Psoas muscle (tissue), 8 donors: ENCODE data around the gene TSC22D2. TPM values are rescaled to one million over a fixed set of nuclear protein-coding genes. Genes with fewer than 3 reads are reported as not detected.

ENCODE experiments used
- ATAC-seq, 4 donors: fragments of 200-7000 bp; cut with Tn5 transposase; one replicate each; pipeline ENCODE4 v1.9.1; 2020; ENCODE audit warnings: moderate library complexity in 3 of 4, mild to moderate bottlenecking in 2 of 4
- DNase-seq, 2 donors: peaks; one replicate each; pipeline ENCODE4 v3.0.0-alpha.2; 2020
- H3K27ac ChIP-seq: fragments of 200-600 bp; one replicate; pipeline ENCODE4 v1.8.0; 2022
- H3K27me3 ChIP-seq, 3 donors: fragments of 200-600 bp in 1 of 3; one replicate each; pipeline versions ENCODE4 v1.6.1 to v1.8.0; 2013 to 2022; ENCODE audit warnings: low read length in 2 of 3, mild to moderate bottlenecking in 2 of 3, moderate library complexity in 1 of 3; ENCODE audit not compliant: insufficient read depth in 3 of 3
- H3K36me3 ChIP-seq, 2 donors: fragments of 200-600 bp in 1 of 2; one replicate each; pipeline versions ENCODE4 v1.6.1 to v1.8.0; 2013 to 2022; ENCODE audit warnings: low read depth in 1 of 2, mild to moderate bottlenecking in 1 of 2, moderate library complexity in 1 of 2; ENCODE audit not compliant: insufficient read depth in 1 of 2
- H3K4me1 ChIP-seq: fragments of 200-600 bp; one replicate; pipeline ENCODE4 v1.8.0; 2022
- H3K4me3 ChIP-seq: fragments of 200-600 bp; one replicate; pipeline ENCODE4 v1.8.0; 2022; ENCODE audit warnings: mild to moderate bottlenecking
- H3K9me3 ChIP-seq: fragments of 200-600 bp; one replicate; pipeline ENCODE4 v1.8.0; 2022
- CTCF ChIP-seq: fragments of 200-600 bp; IDR thresholded peaks from one replicate; pipeline ENCODE4 v1.8.0; 2022; ENCODE audit warnings: antibody characterized with exemption
- WGBS, 3 donors: extraction: QIAGEN DNeasy Blood & Tissue Kit; methylation state at CpG; one replicate each; pipeline versions ENCODE4 v1.1.6 to v1.1.7; 2013; 5-methylcytosine and 5-hydroxymethylcytosine counted together
- intact Hi-C, 2 donors: fragments of 100-400 bp; cut with DNase I; formaldehyde crosslinking; loops; one replicate each; pipeline versions ENCODE4 v1.11.0 to v1.14.2; 2022
- polyA plus RNA-seq, 3 donors: library from polyadenylated mRNA; stranded (reverse); fragments of 200-250 nt; gene quantifications; one replicate each; pipeline ENCODE4 v1.2.3, GENCODE V29; 2013
- total RNA-seq, 4 donors: library from RNA; stranded (reverse); fragmentation: NEBNext Ultra II Directional in 2 of 4; extraction: Animal tissue kit (Norgen Biotek cat#: 25700) in 2 of 4; gene quantifications; one replicate each; pipeline versions ENCODE4 v1.2.1 to v1.2.4, GENCODE V29; 2021 to 2023
- donor health status: healthy with polysubstance abuse.
- donor health status: DM: no; HTN: no; CAD: no; lungs with moderate emphysema.
- donor health status: Bipolar disorder and iron deficiency.
- donor health status: healthy.
- donor health status: DM: yes; HTN: yes; CAD: no.
- donor health status: DM: no; HTN: no; CAD: no.
- donor health status: DM: no; HTN: no; CAD: no.
- donor health status: DM: yes; HTN: yes; CAD: no.

The TSC22D2 gene
- total and polyA plus RNA-seq, 7 donors, result 10.4 to 63.6 (median 29.7) TPM

GRCh38 chr3:150461399-150461798, 53.3 kb downstream of the TSC22D2 start:
- Histone ChIP-seq H3K27me3 (no peaks in the 10 kb centered on the region), H3K9me3 (no peaks in the 10 kb centered on the region), H3K27ac (no peak overlapping the region), H3K4me3 (no peak overlapping the region), H3K4me1 (peaks cover 8% of the 10 kb centered on the region), H3K36me3 (peaks cover 8 to 25% of the 10 kb centered on the region in 2 donors)
- intact Hi-C loops, result no loop called here
- no peak for ATAC-seq
- 59 to 85% (median 59%) methylated on average over 4 of the region's 4 CpGs for WGBS, 3 donors
- no peak for DNase-seq
- TF ChIP-seq CTCF, result no peak

GRCh38 chr3:150462108-150462507, 54.0 kb downstream of the TSC22D2 start:
- no peak for DNase-seq
- TF ChIP-seq CTCF, result no peak
- Histone ChIP-seq H3K9me3 (no peaks in the 10 kb centered on the region), H3K36me3 (peaks cover 8 to 23% of the 10 kb centered on the region in 2 donors), H3K27ac (no peak overlapping the region), H3K27me3 (no peaks in the 10 kb centered on the region), H3K4me1 (peaks cover 8% of the 10 kb centered on the region), H3K4me3 (no peak overlapping the region)
- peak; percentile 36 to 69 (median 68) for ATAC-seq
- intact Hi-C loops, result no loop called here
- 36 to 67% (median 50%) methylated on average over 1 of the region's 1 CpG for WGBS, 3 donors

GRCh38 chr3:150464684-150465083, 56.6 kb downstream of the TSC22D2 start:
- TF ChIP-seq CTCF, result no peak
- 90 to 94% (median 94%) methylated on average over 2 of the region's 2 CpGs for WGBS, 3 donors
- no peak overlapping the region for H3K4me3 ChIP-seq
- no peaks in the 10 kb centered on the region for H3K36me3 ChIP-seq
- H3K4me1 ChIP-seq, result peaks cover 10% of the 10 kb centered on the region
- no peak overlapping the region for H3K27ac ChIP-seq
- H3K9me3 ChIP-seq, result no peaks in the 10 kb centered on the region
- intact Hi-C loops, result loop anchor here in 1 of 2 donors (5.0 kb wide), 1 partner anchor 52 kb away; no protein-coding TSS in a partner anchor
- no peaks in the 10 kb centered on the region for H3K27me3 ChIP-seq
- no peak for DNase-seq
- no peak for ATAC-seq

- H3K4me3 ChIP-seq, result no peak overlapping the region
- WGBS, 3 donors, result 82 to 86% (median 83%) methylated on average over 1 of the region's 1 CpG
- TF ChIP-seq CTCF, result no peak
- ATAC-seq (no peak), DNase-seq (no peak)
- intact Hi-C loops, result loop anchor here in 1 of 2 donors (5.0 kb wide), 1 partner anchor 55 kb away; no protein-coding TSS in a partner anchor
- H3K36me3 ChIP-seq, result no peaks in the 10 kb centered on the region
- H3K27me3 ChIP-seq, result no peaks in the 10 kb centered on the region
- H3K27ac ChIP-seq, result no peak overlapping the region
- peaks cover 11% of the 10 kb centered on the region for H3K4me1 ChIP-seq
- no peaks in the 10 kb centered on the region for H3K9me3 ChIP-seq
Observed at GRCh38 chr3:150467381-150467780, 59.3 kb downstream of the TSC22D2 start.
